MM.1S (cell line): ENCODE data around the gene ATP13A2.

ENCODE experiments used
- DNase-seq: peaks from one replicate; pipeline ENCODE4 v3.0.0-alpha.2; 2015
- H2AFZ ChIP-seq: fragments of 300-600 bp; sonication (generic); 2 replicates; pipeline ENCODE4 v1.6.0; 2016; ENCODE audit warnings: antibody characterized with exemption, low read length
- H3F3A ChIP-seq: fragments of 300-600 bp; sonication (generic); 2 replicates; pipeline ENCODE4 v1.6.1; 2016; ENCODE audit warnings: mild to moderate bottlenecking, antibody characterized with exemption, low read length, moderate library complexity, mixed read lengths; ENCODE audit not compliant: insufficient read depth
- H3K27ac ChIP-seq: fragments of 300-600 bp; sonication (generic); 2 replicates; pipeline ENCODE4 v1.5.1; 2016; ENCODE audit warnings: mild to moderate bottlenecking, low read length
- H3K27me3 ChIP-seq: fragments of 300-600 bp; sonication (generic); replicated peaks from 2 replicates; pipeline ENCODE4 v1.6.0; 2016; ENCODE audit warnings: low read length; ENCODE audit not compliant: insufficient read depth
- H3K36me3 ChIP-seq: fragments of 300-600 bp; sonication (generic); replicated peaks from 2 replicates; pipeline ENCODE4 v1.6.1; 2016; ENCODE audit warnings: mild to moderate bottlenecking, low read length, mixed read lengths; ENCODE audit not compliant: insufficient read depth
- H3K4me1 ChIP-seq: fragments of 300-600 bp; sonication (generic); 2 replicates; pipeline ENCODE4 v1.6.1; 2016; ENCODE audit warnings: low read length, mixed read lengths
- H3K4me2 ChIP-seq: fragments of 300-600 bp; sonication (generic); 2 replicates; pipeline ENCODE4 v1.6.0; 2016; ENCODE audit warnings: low read depth, low read length
- H3K4me3 ChIP-seq: fragments of 300-600 bp; sonication (generic); 2 replicates; pipeline ENCODE4 v1.5.1; 2016; ENCODE audit warnings: low read length, mixed read lengths
- H3K79me2 ChIP-seq: fragments of 300-600 bp; sonication (generic); 2 replicates; pipeline ENCODE4 v1.6.1; 2016; ENCODE audit warnings: mixed run types, low read length, mixed read lengths
- H3K9ac ChIP-seq: fragments of 300-600 bp; sonication (generic); 2 replicates; pipeline ENCODE4 v1.6.1; 2016; ENCODE audit warnings: low read length, mixed read lengths
- H3K9me2 ChIP-seq: fragments of 300-600 bp; sonication (generic); replicated peaks from 2 replicates; pipeline ENCODE4 v1.6.1; 2016; ENCODE audit warnings: mild to moderate bottlenecking, low read length, mixed read lengths; ENCODE audit not compliant: insufficient read depth
- H3K9me3 ChIP-seq: fragments of 300-600 bp; sonication (generic); replicated peaks from 2 replicates; pipeline ENCODE4 v1.6.1; 2016; ENCODE audit warnings: mild to moderate bottlenecking, low read length, mixed read lengths; ENCODE audit not compliant: insufficient read depth
- H4K20me1 ChIP-seq: fragments of 300-600 bp; sonication (generic); 2 replicates; pipeline ENCODE4 v1.6.1; 2016; ENCODE audit warnings: mild to moderate bottlenecking, low read length, moderate library complexity, mixed read lengths; ENCODE audit not compliant: insufficient read depth
- EZH2 ChIP-seq: fragments of 300-600 bp; sonication (generic); optimal IDR thresholded peaks from 2 replicates; pipeline ENCODE3; 2017; ENCODE audit warnings: low read depth, mild to moderate bottlenecking, antibody characterized with exemption, low read length, mixed read lengths
- EZH2phosphoT487 ChIP-seq: fragments of 300-600 bp; sonication (generic); IDR thresholded peaks from 2 replicates; pipeline ENCODE4 v1.6.1; 2018; ENCODE audit warnings: antibody characterized with exemption, low read length
- TF ChIP-seq, protein P1 (sequence below): fragments of 300-600 bp; sonication (generic); IDR thresholded peaks from 2 replicates; pipeline ENCODE4 v1.5.1; 2016; ENCODE audit warnings: antibody characterized with exemption, low read length, mixed read lengths

Gene ATP13A2

DNA sequence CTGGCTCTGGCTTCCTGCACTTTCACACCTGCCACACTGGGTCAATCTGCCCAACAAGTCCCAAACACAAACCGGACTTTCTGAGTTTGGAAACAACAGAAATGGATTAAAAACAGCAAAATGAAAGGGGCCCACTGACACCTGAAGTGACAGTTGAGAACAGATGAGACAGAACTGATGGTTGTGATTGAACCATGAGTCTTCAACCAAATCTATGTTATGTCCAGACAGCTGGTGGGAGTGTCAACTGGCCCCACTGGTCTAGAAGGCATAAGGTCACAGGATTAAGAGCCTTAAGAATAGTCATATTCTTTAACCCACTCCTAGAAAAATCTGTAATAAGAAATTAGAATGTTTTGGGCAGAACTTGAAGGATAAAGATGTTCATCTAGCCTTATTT lies 13.0 kb upstream of the ATP13A2 start:
- no peak overlapping the region for H3K27ac ChIP-seq
- H4K20me1 ChIP-seq = no peaks in the 10 kb centered on the region
- no peak for DNase-seq
- no peaks in the 10 kb centered on the region for H3K79me2 ChIP-seq
- H3K9ac ChIP-seq = no peak overlapping the region
- no peak overlapping the region for H3K4me2 ChIP-seq
- TF ChIP-seq EZH2 (no peak), EZH2phosphoT487 (no peak)
- TF ChIP-seq, protein P1, sequence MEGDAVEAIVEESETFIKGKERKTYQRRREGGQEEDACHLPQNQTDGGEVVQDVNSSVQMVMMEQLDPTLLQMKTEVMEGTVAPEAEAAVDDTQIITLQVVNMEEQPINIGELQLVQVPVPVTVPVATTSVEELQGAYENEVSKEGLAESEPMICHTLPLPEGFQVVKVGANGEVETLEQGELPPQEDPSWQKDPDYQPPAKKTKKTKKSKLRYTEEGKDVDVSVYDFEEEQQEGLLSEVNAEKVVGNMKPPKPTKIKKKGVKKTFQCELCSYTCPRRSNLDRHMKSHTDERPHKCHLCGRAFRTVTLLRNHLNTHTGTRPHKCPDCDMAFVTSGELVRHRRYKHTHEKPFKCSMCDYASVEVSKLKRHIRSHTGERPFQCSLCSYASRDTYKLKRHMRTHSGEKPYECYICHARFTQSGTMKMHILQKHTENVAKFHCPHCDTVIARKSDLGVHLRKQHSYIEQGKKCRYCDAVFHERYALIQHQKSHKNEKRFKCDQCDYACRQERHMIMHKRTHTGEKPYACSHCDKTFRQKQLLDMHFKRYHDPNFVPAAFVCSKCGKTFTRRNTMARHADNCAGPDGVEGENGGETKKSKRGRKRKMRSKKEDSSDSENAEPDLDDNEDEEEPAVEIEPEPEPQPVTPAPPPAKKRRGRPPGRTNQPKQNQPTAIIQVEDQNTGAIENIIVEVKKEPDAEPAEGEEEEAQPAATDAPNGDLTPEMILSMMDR = no peak
- no peak overlapping the region for H2AFZ ChIP-seq
- no peaks in the 10 kb centered on the region for H3K9me2 ChIP-seq
- H3K36me3 ChIP-seq = peaks cover 18% of the 10 kb centered on the region
- H3K4me1 ChIP-seq = peaks cover 13% of the 10 kb centered on the region
- H3K9me3 ChIP-seq = no peaks in the 10 kb centered on the region
- H3F3A ChIP-seq = peaks cover 13% of the 10 kb centered on the region
- no peaks in the 10 kb centered on the region for H3K27me3 ChIP-seq
- H3K4me3 ChIP-seq = no peak overlapping the region

DNA sequence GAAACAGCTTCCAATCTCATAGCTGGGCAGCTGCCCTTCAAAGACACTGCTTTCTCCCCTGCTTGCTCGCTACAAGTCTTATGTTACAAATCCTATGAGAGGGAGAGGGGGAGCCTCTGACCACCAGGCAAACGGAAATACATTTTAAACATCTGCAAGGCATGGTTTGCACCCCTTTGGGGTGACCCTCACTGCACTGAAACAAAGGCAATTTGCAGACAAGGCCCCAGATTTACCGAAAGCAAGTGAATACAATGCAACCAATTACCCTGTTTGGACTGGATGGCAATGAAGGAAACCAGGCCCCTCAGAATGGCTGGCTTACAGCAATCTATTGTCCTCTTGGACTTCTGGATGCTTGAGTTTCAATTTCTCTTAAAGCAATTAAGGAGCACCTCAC lies 11.8 kb upstream of the ATP13A2 start:
- H3K27ac ChIP-seq = no peak overlapping the region
- no peaks in the 10 kb centered on the region for H3K9me3 ChIP-seq
- peaks cover 25% of the 10 kb centered on the region for H3F3A ChIP-seq
- no peaks in the 10 kb centered on the region for H3K79me2 ChIP-seq
- H3K9me2 ChIP-seq = no peaks in the 10 kb centered on the region
- DNase-seq = no peak
- peaks cover 25% of the 10 kb centered on the region for H3K4me1 ChIP-seq
- no peak overlapping the region for H2AFZ ChIP-seq
- no peak overlapping the region for H3K4me3 ChIP-seq
- no peak overlapping the region for H3K4me2 ChIP-seq
- H3K36me3 ChIP-seq = peaks cover 18% of the 10 kb centered on the region
- no peaks in the 10 kb centered on the region for H3K27me3 ChIP-seq
- H4K20me1 ChIP-seq = no peaks in the 10 kb centered on the region
- no peak overlapping the region for H3K9ac ChIP-seq
- TF ChIP-seq EZH2phosphoT487 (no peak), EZH2 (no peak)
- TF ChIP-seq, protein P1 = no peak

DNA sequence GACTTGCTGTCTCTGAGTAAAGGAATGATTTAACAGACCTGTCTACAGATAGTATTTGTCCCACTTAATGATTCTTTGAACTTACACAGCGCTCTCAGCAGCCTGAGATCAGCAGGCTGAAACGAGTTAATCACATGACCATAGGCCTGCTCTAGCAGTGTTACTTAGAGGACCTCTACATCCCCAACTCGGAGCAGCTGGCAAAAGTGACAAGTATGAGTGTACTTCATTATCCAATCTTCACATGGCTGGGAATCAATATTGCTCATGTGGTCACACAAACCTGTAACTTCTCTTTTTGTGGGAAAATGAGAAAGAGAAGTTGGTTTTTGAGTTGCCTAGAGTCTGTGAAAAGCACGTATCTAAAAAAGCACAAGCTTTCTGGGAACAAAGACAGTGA lies 11.4 kb upstream of the ATP13A2 start:
- no peak overlapping the region for H3K9ac ChIP-seq
- peaks cover 30% of the 10 kb centered on the region for H3K4me1 ChIP-seq
- H3K4me2 ChIP-seq = no peak overlapping the region
- H3K4me3 ChIP-seq = no peak overlapping the region
- no peaks in the 10 kb centered on the region for H3K79me2 ChIP-seq
- H4K20me1 ChIP-seq = no peaks in the 10 kb centered on the region
- DNase-seq = no peak
- TF ChIP-seq EZH2 (no peak), EZH2phosphoT487 (no peak)
- TF ChIP-seq, protein P1 = no peak
- no peak overlapping the region for H3K27ac ChIP-seq
- H3K9me2 ChIP-seq = no peaks in the 10 kb centered on the region
- peaks cover 18% of the 10 kb centered on the region for H3K36me3 ChIP-seq
- peaks cover 26% of the 10 kb centered on the region for H3F3A ChIP-seq
- no peaks in the 10 kb centered on the region for H3K27me3 ChIP-seq
- no peaks in the 10 kb centered on the region for H3K9me3 ChIP-seq
- H2AFZ ChIP-seq = no peak overlapping the region
